ENCODE data around the gene KPNA1. TPM values are rescaled to one million over a fixed set of nuclear protein-coding genes. Genes with fewer than 3 reads are reported as not detected.

Gene KPNA1
- total and polyA plus RNA-seq, 2 of the 13 experiments (the other 11 are each of a cell fraction or from before 2014, with no cell fraction given) = 15.4 to 30.0 TPM

DNA sequence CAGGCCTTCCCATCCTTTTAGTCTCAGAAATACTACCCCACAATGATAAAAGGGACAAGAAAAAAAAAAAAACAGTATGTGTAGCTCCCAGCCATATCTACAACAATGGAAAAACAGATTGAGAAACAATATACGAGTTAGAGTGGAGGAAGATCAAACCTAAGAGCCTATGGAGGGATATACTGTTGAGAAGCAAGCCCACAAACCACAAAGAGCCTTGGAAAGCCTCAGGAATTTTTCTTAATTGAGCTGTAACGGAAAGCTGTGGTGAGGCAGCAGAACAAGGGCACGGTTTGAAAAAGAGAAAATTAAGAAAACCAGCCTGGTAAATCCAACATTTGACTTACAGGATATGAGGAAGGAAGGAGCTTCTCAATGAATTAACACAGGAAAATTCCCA is 21.4 kb downstream of the KPNA1 start:
- peaks cover 9% of the 10 kb centered on the region for H3K4me1 ChIP-seq (ENCODE audit: insufficient read depth, low read length)
- no TSS peak for BruUV-seq (replicated peaks)
- ATAC-seq = no peak
- FAIRE-seq = no peak
- in situ Hi-C loops (cut with HindIII; ENCODE audit: extremely low pct_ligation_motif_present, low pct_unique_long_range_greater_than_20kb) (no loop called here), intact Hi-C loops (cut with micrococcal nuclease; ENCODE audit: unreplicated experiment) (no loop called here)
- no peak overlapping the region for H3K4me3 ChIP-seq (replicated peaks in 1 of 3; ENCODE audit: insufficient read depth in 1 of 3, low read depth in 2 of 3, low read length in 3 of 3)
- H3K36me3 ChIP-seq (replicated peaks in 1 of 2; ENCODE audit: control insufficient read depth in 1 of 2, insufficient read depth in 2 of 2, low read length in 2 of 2) = peaks cover 0 to 38% of the 10 kb centered on the region in 2 experiments; a peak in 4 of 5 replicates
- no peak for DNase-seq (ENCODE audit: low spot score)
- H3K4me2 ChIP-seq (ENCODE audit: low read depth, low read length) = no peak overlapping the region
- peaks cover 15% of the 10 kb centered on the region for H3K79me2 ChIP-seq (ENCODE audit: insufficient read depth, low read length)
- no peaks in the 10 kb centered on the region for H3K9me3 ChIP-seq (ENCODE audit: low read length)
- H4K20me1 ChIP-seq (ENCODE audit: insufficient read depth, low read length) = no peaks in the 10 kb centered on the region; the same call in 1 of the 2 replicates
- no peak overlapping the region for H3K27ac ChIP-seq (ENCODE audit: extremely low read length, insufficient read depth, low read length)
- POLR2A ChIA-PET = no interaction called here
- H2AFZ ChIP-seq (ENCODE audit: low read length) = no peak overlapping the region
- no peak overlapping the region for H3K9ac ChIP-seq (ENCODE audit: insufficient read depth, low read depth, low read length)
- no peaks in the 10 kb centered on the region for H3K27me3 ChIP-seq (ENCODE audit: control insufficient read depth in 1 of 2, insufficient read depth in 2 of 2, low read length in 2 of 2)
- CTCF ChIA-PET (ENCODE audit: low intra/inter-chr PET ratio, low total read pairs) = no interaction called here
- 96% methylated on average over 3 of the region's 3 CpGs for WGBS (ENCODE audit: low lambda C conversion rate)
- no peak for TF ChIP-seq ZNF777 (CRISPR knock-in tag; IDR thresholded peaks at IDR 0.05)
- no peak for TF ChIP-seq CBX2 (IDR thresholded peaks at IDR 0.05; ENCODE audit: low read depth, low read length)
- TF ChIP-seq CBX2 (CRISPR knock-in tag; IDR thresholded peaks at IDR 0.05; ENCODE audit: low read depth) = no peak
- TF ChIP-seq ETV6 (CRISPR knock-in tag; conservative IDR thresholded peaks at IDR 0.05) = no peak
- TF ChIP-seq KLF16 (CRISPR knock-in tag; IDR thresholded peaks at IDR 0.05) = no peak
- no peak for TF ChIP-seq ZNF883 (CRISPR knock-in tag; IDR thresholded peaks at IDR 0.05; ENCODE audit: not compliant biosample characterization)
- TF ChIP-seq TBX3 (IDR thresholded peaks at IDR 0.05; ENCODE audit: borderline replicate concordance) = no peak
- TF ChIP-seq, protein P1, sequence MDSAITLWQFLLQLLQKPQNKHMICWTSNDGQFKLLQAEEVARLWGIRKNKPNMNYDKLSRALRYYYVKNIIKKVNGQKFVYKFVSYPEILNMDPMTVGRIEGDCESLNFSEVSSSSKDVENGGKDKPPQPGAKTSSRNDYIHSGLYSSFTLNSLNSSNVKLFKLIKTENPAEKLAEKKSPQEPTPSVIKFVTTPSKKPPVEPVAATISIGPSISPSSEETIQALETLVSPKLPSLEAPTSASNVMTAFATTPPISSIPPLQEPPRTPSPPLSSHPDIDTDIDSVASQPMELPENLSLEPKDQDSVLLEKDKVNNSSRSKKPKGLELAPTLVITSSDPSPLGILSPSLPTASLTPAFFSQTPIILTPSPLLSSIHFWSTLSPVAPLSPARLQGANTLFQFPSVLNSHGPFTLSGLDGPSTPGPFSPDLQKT (CRISPR knock-in tag; IDR thresholded peaks at IDR 0.05; ENCODE audit: borderline replicate concordance) = no peak
- TF ChIP-seq, protein P2, sequence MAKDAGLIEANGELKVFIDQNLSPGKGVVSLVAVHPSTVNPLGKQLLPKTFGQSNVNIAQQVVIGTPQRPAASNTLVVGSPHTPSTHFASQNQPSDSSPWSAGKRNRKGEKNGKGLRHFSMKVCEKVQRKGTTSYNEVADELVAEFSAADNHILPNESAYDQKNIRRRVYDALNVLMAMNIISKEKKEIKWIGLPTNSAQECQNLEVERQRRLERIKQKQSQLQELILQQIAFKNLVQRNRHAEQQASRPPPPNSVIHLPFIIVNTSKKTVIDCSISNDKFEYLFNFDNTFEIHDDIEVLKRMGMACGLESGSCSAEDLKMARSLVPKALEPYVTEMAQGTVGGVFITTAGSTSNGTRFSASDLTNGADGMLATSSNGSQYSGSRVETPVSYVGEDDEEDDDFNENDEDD (CRISPR knock-in tag; IDR thresholded peaks at IDR 0.05; ENCODE audit: borderline replicate concordance) = no peak
- no peak for TF ChIP-seq TBL1XR1 (IDR thresholded peaks at IDR 0.05; ENCODE audit: borderline replicate concordance, low read length, partially characterized antibody)

Measured in HepG2 (cell line).